Skin of body (tissue), 2 donors: ENCODE data around the gene PDE5A. TPM values are rescaled to one million over a fixed set of nuclear protein-coding genes. Genes with fewer than 3 reads are reported as not detected.

Source experiments
- DNase-seq: peaks from one replicate; lab custom pipeline; 2025; lab: John Stamatoyannopoulos, UW
- total RNA-seq: library from RNA; depleted of rRNA; stranded (reverse); fragments of >200 nt; gene quantifications from one replicate; pipeline ENCODE4 v1.2.3, GENCODE V29; 2014

PDE5A gene
- total RNA-seq, 1 donor from 2014 or later: 40.2 TPM

GRCh38 chr4:119585771-119586170 lies 42.8 kb downstream of the PDE5A start:
- DNase-seq: no peak

- no peak for DNase-seq
These were observed 47.3 kb downstream of the PDE5A start for GRCh38 chr4:119581190-119581873.

- no peak for DNase-seq
These were observed 48.3 kb downstream of the PDE5A start for GRCh38 chr4:119580293-119580692.

- DNase-seq: no peak
These were observed 48.8 kb downstream of the PDE5A start for GRCh38 chr4:119579823-119580222.

- no peak for DNase-seq
These were observed 58.2 kb downstream of the PDE5A start for GRCh38 chr4:119570401-119570800.

- DNase-seq: no peak
These were observed 64.5 kb downstream of the PDE5A start for GRCh38 chr4:119564106-119564505.

GRCh38 chr4:119559044-119559647 lies 69.5 kb downstream of the PDE5A start:
- DNase-seq: peak; percentile 8

GRCh38 chr4:119550857-119551532 lies 77.6 kb downstream of the PDE5A start:
- no peak for DNase-seq

- no peak for DNase-seq
These were observed 79.0 kb downstream of the PDE5A start for GRCh38 chr4:119549639-119550038.

- no peak for DNase-seq
These were observed 84.8 kb downstream of the PDE5A start for GRCh38 chr4:119543779-119544178.

- DNase-seq: no peak
These were observed 85.4 kb downstream of the PDE5A start for GRCh38 chr4:119543187-119543586.

GRCh38 chr4:119540249-119540648 lies 88.4 kb downstream of the PDE5A start:
- no peak for DNase-seq

- DNase-seq: no peak
These were observed 91.0 kb downstream of the PDE5A start for GRCh38 chr4:119537586-119537985.

- no peak for DNase-seq
These were observed 91.8 kb downstream of the PDE5A start for GRCh38 chr4:119536572-119537528.

GRCh38 chr4:119532319-119532718 lies 96.3 kb downstream of the PDE5A start:
- no peak for DNase-seq

GRCh38 chr4:119529788-119530187 lies 98.8 kb downstream of the PDE5A start:
- DNase-seq: no peak

GRCh38 chr4:119526786-119527550 lies 101.6 kb downstream of the PDE5A start:
- DNase-seq: no peak

- no peak for DNase-seq
These were observed 102.6 kb downstream of the PDE5A start for GRCh38 chr4:119525771-119526712.

GRCh38 chr4:119525005-119525749 lies 103.4 kb downstream of the PDE5A start:
- no peak for DNase-seq
